Stimulated activated CD4-positive, alpha-beta T cell treated with anti-CD3 and anti-CD28 coated beads, Interleukin-15, amount 100 ng/mL, for 24 hours (primary cell): ENCODE results near the gene DGKB.
A peak's percentile ranks its signal among the peaks of the same experiment; 100 is the strongest.
"Not testable (repeated sequence)": the region's sequence is repeated elsewhere in the genome, so short reads cannot be mapped to it uniquely, and the experiment has no call there.

Source experiments
- DNase-seq: peaks from one replicate; pipeline ENCODE4 v3.0.0-alpha.2; 2020

The DGKB gene

DNA sequence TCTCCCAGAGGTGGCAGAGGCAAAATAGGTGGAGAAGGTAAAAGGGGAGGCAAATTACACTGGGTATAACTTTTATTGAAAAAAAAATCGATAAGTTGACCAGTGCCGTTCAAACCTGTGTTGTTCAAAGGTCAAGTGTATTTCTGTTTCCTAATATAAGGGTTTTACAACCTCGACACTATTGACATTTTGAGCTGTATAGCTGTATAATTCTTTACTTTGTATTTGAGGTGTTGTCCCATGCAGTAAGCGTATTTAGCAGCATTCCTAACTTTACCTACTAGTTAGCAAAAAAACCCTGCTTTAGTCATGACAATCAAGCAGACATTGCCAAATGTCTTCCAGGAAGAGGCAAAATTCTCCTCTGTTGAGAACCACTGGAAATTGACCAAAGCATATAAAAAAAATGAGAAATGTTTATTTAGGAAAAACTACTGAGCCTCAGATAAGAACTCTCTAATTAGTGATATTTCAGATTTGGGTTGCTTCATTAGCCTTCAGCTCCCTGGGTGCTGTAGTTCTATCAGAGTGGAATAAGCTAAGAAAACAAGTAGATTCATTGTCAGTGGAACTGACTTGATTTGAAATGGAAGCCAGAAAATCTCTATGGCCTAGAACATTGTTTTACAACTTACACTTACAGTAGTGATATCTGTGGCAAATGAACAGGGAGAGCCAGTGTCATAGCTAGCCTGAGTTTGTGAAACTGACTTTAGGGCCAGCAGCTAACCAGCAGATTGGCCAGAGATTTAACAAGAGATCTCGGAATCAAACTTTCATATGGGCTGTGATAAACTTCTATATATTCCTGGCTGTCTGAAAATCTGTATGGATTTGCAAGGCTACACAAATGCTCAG is 331.6 kb downstream of the DGKB start:
- no peak for DNase-seq

DNA sequence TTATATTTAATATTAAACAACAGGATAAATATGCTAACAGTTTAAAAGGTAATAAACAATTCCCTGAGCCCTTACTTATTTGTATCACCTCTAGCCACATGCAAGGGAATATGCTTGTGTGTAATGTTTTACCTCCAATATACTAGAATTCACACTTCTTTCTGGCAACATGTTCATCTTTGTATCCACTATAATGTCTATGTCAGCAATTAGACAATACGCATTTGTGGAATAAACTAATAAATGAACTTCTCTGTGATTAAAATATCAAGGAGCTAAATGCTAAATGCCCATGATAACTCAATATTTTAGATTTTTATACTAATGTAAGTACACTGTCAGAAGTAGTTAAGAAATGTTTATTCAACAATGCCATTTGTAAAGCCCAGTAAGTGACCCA is 350.5 kb downstream of the DGKB start:
- DNase-seq = no peak

DNA sequence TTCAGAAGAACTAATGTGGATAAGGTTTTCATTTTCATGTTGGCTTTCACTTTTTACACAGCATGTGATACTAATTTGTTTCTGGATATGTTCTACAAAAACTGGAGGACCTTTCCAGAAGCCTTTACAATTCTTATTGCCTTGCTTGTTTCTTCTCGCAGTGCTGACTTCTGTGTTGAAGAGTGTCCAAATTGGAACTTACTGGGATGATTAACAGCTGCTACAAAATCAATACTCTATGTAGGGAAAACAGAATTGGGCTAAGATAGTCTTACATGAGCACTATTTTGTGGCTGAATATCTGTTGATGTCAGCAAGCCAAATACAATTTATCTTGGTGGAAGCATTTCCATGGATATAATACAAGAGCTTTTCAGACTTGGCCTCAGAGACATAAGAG is 351.2 kb downstream of the DGKB start:
- DNase-seq = no peak

DNA sequence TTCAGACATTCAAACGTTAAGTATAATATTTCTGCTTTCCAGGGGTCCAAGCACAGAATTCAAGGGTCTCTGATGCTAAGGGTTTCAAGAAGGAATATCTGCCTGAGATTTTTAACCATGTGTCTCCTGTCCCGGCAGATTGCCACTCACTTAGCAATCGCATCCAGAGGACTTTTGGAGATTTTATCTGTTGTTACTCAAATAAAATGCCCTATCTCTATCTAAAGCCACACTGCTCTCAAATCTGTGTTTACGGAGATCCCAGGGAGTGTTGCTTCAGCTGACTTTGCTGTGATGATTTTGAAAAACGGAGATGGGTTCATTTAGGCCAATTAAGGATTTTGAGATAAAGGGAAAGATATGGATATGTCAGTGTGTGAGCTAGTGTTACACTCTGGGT is 359.9 kb downstream of the DGKB start:
- no peak for DNase-seq

DNA sequence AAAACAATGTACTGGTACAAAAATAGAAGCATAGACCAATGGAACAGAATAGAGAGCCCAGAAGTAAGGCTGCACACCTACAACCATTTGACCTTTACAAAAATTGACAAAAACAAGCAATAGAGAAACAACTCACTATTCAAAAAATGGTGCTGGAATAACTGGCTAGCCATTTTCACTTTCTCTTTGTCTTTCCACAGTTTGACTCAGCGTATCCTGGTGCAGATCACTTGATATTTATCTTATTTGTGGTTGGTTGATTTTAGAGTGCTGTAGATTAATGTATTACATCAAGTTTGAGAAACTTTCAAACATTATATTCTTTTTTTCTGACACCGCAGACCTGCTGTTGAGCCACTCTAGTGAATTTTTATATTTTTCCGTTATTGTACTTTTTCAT is 381.4 kb downstream of the DGKB start:
- no peak for DNase-seq

DNA sequence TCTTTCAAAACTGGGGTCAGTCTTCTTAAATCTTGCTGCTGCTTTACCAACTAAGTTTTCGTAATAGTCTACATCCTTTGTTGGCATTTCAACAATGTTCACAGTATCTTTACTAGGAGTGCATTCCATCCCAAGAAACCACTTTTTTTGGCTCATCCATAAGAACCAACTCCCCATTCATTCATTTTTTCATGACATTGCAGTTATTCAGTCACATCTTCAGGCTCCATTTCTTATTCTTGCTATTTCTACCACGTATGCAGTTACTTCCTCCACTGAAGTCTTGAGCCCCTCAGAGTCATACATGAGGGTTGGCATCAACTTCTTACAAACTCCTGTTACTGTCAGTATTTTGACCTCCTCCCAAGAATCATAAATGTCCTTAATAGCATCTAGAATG is 392.3 kb downstream of the DGKB start:
- DNase-seq = no peak

DNA sequence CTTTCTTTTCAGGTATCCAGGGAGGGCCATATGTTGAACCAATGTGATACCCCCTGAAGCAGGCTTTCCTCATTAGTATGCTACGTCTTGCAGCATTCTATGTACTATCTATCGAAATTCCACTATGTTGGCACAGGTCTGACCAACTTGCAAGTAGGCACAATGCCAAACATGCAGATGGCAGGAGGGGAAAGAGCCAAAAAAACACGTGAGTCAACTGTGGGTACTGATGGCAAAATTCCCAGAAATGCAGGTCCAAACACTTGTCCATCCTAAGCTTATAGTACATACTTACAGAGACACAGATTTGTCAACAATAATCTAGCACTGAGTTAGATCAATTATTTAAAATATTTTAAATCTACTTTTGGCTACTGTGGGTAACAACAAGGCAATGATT is 394.9 kb downstream of the DGKB start:
- no peak for DNase-seq

DNA sequence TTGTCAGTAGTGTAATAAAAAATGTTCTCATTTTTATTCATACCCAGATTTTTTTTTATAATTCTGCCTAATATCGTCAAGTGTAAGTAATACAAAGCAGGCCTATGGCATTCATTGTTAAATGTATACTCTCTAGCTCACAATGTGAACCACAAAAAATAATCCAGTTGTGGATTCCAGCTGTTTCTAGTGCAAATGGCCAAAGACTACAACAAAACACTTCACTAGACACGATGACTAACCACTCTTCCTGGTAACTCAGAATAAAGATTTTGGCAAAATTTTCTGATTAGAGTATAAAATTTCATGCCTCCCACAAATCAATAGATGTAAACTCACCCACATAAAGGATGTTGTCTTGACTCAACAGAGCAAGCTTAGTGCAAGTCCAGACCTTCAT is 396.6 kb downstream of the DGKB start:
- no peak for DNase-seq

DNA sequence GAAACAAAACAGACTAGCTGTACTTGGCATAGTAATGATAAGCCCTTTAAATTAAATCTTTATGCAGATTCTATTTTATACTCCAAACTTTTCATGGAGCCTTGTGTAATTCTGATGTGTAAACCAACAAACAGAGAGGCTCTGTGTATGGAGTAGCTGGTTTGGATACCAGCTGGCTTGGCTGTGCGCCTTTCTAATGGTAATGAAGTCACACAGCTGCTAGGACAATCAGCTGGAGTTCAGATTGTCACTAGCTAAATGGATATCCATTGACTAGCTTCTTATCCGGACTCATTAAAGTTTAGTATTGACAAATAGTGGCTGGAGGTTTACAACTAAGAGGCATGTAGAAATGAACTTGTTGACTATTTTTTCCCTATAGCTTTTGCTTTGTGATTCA is 398.4 kb downstream of the DGKB start:
- no peak for DNase-seq

DNA sequence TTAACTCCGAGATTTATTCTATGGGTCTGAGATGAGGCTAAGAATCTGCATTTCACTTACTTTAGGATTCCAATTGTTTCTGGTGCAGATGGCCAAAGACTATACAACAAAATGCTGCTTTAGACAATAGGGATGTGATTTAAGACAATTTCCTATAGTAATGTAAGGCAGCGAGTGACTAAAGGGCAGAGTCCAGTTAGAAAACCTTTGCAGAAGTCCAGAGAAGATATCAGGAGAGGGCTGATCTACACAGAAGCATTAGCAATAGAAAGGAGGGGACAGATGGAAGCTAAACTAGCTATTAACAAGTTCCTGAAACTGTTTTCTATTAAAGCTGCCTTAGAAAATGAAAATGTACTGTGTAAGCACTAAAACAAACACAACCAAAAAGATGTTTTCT is 398.9 kb downstream of the DGKB start:
- DNase-seq = no peak

DNA sequence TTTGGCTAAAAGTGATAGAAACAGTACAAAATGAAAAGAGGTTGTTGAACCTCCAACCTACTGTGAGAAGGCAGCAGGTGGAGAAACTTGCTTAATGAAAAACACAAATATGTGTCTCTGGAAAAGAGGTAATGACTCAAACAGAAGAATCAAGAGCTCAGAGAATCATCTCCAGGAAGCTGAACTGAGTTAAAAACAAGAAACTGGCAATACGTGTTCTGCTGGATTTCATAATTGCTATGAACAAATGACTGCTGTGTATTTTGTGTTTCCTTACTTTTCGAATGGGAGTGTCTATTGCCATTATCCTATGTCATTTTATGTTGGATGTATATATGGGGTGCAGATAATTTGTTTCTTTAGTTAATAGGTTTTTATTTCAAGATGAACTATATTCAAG is 401.1 kb downstream of the DGKB start:
- DNase-seq = no peak

DNA sequence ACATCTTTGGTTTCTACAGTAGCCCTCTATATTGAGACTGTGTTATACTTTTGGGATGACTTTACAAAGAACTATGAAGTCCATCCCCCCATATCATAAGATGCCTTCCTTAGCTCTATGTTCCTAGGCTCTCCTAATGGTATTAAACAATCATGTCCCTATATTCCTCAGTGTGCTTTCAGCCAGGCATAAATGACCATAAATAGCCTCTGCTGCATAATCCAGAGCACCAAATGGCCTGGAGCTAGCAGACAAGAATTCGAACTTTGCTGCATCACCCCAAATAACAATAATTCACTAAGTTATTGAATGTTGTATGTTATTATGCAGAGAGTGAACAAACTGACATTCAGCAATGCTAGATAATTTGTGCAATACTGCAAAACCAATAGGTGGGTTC is 405.2 kb downstream of the DGKB start:
- DNase-seq = no peak

DNA sequence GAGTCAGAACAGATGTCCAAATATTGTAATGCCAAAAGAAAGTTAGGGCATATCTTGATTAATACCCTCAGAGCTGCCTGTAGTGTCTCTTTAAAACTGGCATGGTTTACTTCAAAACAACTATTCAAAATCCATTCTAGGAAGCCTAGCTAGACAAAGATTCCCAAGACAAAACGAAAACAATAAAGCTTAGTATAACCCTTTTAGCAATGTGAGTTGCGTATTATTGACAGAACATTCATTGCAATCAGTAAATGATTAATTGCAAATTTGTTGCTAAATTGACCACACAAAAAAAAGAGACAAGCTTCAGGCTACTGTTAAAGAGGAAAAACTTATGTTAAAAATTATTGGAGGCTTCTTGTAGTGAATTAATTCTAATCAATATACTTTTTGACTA is 406.9 kb downstream of the DGKB start:
- DNase-seq = no peak

DNA sequence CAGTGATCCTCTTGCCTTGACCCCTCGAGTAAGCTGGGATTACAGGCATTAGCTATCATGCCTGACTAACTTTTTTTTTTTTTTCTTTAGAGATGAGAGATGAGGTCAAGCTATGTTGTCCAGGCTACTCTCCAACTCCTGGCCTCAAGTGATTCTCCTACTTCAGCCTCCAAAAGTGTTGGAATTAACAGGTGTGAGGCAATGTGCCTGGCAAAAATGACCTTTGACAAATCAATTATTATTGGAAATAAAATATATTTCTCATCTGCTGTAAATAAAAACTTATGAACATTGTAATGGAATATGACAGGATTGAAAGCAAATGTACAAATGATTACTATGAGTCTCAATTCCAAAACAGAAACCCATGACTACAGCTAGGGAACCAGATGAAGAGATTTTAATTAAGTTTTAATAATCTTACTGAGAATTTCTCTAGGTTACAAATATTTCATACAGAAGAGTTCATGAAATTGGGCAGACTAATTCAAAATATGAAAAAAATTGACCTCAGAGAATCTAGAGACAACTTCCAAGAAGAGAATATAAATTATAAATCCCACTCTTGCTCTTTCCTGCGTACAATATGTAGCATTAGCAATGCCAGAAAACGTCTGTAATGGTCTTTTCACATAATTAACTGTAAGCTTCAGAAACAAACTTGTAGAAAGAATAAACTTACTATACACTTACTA is 414.7 kb downstream of the DGKB start:
- DNase-seq = no peak

DNA sequence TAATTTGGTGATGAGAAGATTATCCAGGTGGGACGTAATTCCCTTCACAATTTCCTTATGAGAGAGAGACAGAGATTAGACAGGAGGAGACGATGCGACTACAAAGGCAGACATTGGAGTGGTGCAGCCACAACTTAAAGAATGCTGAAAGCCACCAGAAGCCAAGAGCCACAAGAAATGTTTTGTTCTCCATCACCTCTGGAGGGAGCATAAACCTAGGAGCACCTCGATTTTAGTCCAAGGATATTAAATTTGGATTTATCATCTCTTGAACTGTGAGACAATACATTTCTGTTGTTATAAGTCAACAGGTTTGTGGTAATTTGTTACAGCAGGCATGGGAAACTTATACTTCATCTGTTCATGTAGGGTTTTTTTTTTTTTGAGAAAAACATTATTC is 418.9 kb downstream of the DGKB start:
- DNase-seq = no peak

DNA sequence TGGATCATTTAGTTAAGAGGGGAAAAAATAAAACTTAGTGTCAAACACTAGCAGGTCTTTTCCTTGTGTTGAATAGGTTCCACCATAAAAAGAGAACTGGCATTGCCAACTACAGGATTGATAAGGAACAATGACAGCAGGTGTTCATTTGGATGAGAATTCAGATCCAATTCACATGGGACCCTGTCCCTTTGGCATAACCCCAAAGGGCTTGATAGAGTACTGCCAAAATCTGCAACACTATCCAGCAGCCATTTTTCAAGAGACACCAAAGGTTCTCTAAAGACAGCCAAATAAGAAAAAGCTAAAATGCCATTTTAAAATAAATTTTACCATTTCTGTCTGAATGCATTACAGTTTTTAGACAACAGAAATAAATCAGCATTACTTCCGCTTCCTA is 422.3 kb downstream of the DGKB start:
- DNase-seq = no peak

DNA sequence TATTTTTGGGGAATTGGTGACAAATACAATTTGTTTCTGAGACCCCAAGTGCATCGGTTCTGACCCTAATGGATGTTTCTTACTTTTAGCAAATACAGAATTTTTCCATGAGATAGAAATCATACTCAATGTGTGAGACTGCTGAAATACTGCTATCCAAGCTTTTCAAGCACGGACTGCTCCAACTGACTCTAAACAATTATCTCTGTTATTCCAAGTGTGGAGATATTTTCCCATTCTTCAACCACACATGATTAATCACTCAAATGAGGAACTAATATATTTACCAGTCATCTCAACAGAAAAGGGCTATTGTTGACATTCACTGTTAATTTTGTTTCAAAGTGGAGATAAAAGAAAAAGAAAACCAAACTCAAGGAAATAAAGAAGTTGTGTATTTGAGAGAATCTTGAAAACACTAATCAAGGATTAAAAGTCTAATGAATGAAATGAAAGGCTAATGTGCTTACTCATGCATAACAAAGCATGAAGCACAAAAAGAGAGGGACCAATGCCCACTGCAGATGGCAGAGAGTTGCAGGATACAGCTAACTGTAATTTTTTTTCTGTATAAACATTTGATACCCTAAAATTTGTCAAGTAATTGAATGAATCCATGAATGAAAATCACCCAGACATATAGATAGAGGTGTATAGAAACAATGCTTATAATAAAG is 423.6 kb downstream of the DGKB start:
- no peak for DNase-seq

DNA sequence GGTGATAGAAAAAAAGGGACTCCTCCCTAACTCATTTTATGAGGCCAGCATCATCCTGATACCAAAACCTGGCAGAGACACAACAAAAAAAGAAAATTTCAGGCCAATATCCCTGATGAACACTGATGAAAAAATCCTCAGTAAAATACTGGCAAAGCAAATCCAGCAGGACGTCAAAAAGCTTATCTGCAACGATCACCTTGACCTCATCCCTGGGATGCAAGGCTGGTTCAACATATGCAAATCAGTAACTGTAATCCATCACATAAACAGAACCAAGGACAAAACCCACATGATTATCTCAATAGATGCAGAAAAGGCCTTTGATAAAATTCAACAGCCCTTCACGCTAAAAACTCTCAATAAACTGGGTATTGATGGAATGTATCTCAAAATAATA is 440.8 kb downstream of the DGKB start:
- DNase-seq = not testable (repeated sequence)

DNA sequence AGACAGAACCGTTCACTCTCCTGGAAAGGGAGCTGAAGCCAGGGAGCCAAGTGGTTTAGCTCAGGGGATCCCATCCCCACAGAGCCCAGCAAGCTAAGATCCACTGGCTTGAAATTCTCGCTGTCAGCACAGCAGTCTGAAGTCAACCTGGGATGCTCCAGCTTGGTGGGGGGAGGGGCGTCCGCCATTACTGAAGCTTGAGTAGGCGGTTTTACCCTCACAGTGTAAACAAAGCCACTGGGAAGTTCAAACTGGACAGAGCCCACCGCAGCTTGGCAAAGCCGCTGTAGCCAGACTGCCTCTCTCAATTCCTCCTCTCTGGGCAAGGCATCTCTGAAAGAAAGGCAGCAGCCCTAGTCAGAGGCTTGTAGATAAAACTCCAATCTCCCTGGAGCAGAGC is 443.7 kb downstream of the DGKB start:
- not testable (repeated sequence) for DNase-seq

DNA sequence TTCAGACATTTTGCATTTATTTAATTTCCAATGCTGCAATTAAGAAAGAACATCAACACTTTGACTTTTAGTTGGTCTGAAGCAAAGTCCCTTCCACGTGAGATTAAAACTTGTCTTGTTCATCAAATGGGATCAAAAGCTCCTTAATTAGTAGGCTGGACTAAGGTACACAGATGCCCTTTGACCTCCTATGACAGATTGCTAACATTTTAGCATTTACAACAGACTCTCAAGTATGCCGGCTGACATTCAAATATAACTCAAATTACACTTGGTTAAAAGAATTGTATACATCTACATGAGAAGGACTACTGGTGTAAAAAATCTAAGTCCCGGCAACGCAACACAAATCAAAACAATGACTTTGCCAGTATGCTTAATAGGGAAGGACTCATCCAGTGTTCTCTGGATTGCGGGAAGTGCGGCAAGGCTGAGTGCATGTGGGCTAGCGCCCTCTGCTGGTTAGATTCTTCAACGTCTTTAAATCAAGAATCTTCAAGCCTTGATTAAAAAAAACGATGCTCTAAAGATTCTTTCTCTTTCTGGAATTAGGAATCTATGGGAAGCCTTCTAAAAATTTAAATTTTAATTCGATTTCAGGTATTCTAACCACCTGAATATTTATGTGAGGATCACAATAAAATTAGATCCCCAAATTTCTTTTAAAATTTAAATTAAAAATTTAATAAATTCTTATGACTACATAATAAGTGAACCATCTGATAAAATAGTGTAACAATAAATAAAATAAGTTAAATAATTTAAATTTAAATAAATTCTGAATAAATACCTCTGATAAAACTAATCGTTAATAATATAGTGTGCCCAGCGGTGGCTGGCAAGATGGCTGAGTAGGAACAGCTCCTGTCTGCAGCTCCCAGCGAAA is 444.7 kb downstream of the DGKB start:
- peak; percentile 50 for DNase-seq

DNA sequence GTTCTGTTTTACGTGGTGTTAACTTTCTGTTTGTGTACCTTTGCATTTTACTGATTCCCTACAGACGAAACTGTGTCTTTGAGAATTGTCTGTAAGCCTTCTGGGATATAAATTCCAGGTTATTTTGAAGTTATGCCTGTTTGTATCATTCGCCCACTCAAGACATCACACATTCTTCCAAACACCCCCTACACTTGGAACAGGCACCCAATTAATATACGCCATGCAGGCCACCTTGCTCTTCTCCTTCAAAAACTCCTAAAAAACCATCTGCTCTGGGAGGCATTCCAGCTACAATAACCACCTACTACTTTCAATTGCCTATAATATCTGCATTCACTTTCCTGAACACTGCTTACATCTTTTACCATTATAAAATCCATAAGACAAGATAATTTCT is 453.3 kb downstream of the DGKB start:
- DNase-seq = no peak

DNA sequence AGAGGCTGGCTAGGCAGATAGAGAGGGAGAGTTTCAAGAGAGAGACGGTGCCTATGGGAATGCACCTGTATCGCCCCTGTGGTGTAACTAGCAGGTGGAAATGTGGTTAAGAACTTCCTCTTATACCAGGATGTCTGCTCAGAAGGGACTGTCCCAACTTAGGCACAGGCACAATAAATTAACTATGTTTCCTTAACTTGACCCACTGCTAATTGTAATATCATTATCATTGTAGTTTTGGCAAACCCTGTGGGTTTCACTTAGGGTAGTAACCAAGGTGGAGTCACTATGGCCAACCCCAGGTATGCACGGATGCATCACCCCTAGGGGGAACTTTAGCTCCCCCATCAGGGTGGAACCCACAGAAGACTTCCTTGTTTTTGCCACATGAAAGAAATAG is 455.7 kb downstream of the DGKB start:
- DNase-seq = no peak

DNA sequence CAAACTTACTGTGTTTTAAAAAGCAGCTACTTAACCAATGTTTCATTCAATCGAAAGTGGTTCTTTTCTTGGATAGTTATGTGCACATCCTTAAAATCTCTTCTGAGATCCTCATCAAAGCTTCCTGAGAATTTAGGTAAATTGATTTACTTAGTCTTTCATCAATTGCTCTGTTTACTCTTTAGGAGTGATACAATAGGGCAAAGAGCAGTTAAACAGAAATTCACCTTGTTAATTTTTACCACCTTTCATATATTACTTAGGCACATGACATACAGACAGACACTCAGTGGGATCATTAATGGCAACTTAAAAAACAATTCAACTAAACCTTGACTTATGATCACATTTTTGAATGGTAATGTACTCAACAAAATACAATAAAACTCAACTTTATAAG is 456.3 kb downstream of the DGKB start:
- DNase-seq = no peak
